Gastrocnemius medialis (tissue), 4 donors: ENCODE measurements around the gene SWAP70.

Experiments
- CTCF ChIP-seq, 5 experiments: fragments of 450-650 bp in 3 of 5; fragments of 200-600 bp in 2 of 5; sonication (generic) in 2 of 5; IDR thresholded peaks in 4 of 5; conservative IDR thresholded peaks in 1 of 5; 1 replicate in 4 of 5; 2 replicates in 1 of 5; pipeline ENCODE4 v1.5.1; 2016 to 2019; ENCODE audit warnings: antibody characterized with exemption in 5 of 5, mild to moderate bottlenecking in 3 of 5, moderate library complexity in 3 of 5
- POLR2A ChIP-seq, 2 donors: fragments of 450-650 bp; IDR thresholded peaks; one replicate each; pipeline ENCODE4 v1.6.1; 2017; ENCODE audit warnings: antibody characterized with exemption in 2 of 2, mild to moderate bottlenecking in 2 of 2, moderate library complexity in 2 of 2

- TF ChIP-seq POLR2A (IDR thresholded peaks at IDR 0.05): no peak
- TF ChIP-seq CTCF (IDR thresholded peaks at IDR 0.05 in 4 of 5, conservative IDR thresholded peaks at IDR 0.05 in 1 of 5): no peak
Observed at GRCh38 chr11:9678576-9678975, 14.7 kb downstream of the SWAP70 start.
